GM18873 (cell line): ENCODE measurements around the gene TMEM154.

Experiments
- ATAC-seq: cut with Tn5 transposase; IDR thresholded peaks from one replicate; pipeline ENCODE4 v1.9.1; 2021; ENCODE audit warnings: mild to moderate bottlenecking, moderate library complexity, moderate number of reproducible peaks; ENCODE audit not compliant: unreplicated experiment, low FRiP score

The TMEM154 gene

DNA sequence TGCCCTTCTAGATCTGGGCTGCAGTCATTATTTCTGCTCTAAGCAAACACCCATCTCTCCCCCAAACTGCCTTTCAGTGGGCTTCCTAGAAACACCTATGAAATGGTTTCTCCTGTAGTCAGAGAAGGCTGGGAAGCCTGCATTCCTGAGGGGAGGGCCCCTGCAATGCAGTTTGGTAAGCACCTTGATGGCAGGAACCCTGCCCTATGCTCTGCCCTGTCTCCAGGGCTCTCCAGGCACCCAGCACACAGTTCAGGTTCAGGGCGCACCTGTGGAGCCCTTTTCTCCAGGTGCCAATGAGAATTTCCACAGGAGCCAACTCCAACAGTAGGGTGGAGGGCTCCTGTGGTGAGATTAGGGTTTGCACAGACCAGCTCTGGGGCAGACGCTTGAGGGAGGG is 74.8 kb downstream of the TMEM154 start:
- ATAC-seq, result no peak

DNA sequence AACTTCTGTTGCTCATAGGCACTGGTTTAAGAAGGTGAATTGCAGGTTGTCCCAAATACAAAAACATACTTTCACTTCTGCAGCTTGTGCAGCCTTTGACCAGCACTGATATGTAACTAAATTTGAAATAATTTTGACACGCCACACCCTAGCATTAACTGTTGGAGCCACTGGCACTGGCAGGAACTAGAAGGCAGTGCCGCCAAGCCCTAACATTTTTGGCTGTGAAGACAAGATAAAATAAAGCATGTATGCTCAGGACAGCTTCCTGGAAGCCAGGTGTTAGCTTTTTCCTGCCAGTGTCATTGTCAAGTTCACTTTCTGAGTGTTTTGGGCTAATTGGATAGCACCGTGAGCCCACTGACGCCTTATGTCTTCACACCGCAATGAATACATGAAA is 78.6 kb downstream of the TMEM154 start:
- ATAC-seq, result no peak

DNA sequence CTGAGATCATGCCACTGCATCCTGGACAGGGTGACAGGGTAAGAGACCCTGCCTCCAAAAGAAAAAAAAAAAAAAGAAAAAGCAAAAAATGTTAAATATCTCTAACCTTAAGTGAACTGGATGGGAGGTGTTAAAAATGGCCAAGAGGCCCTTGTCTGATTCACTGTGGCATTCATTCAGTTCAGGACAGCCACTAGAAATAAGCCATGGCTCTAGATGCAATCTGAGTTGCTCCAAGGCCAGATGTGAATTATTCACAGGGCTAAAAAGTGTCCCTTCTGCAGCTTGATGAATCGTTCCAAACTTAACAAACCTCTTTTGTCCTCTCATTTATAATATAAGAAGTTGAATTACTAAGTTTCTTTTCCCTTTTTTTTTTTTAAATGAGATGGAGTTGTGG is 80.2 kb downstream of the TMEM154 start:
- no peak for ATAC-seq

DNA sequence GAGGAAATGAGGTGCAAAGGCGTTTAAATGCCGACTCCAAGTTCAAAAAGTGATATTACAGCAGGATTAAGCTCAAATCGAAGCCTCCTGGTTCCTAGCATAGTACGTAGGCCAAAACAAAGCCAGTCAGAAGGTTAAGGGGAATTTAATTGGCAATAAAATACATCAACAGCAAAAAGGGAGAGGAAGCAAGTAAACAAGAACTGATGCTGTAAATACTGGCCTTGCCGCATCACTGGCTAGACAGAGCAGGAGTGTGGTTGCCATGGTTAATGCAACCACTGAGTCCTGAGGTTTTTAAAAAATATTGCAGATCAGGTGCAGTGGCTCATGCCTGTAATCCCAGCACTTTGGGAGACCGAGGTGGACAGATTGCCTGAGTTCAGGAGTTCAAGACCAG is 80.7 kb downstream of the TMEM154 start:
- no peak for ATAC-seq

DNA sequence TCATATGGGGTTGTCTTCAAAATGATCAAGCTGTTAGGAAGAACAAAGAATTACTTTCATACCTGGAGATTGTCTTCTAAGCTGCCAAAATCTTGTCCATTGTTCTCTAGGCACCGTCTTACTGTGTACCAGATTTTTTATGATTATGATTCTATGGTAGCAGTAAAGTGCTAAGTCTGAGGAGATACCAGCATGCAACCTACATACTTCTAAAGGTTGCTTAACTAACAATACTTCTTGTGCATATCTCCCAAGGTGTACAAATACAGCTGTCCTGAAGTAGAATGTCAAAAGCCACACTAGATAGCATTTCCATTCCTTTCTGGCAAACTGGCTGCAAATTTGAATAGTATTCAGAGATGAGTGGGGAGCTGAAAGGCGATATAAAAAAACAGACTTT is 81.3 kb downstream of the TMEM154 start:
- ATAC-seq, result no peak

DNA sequence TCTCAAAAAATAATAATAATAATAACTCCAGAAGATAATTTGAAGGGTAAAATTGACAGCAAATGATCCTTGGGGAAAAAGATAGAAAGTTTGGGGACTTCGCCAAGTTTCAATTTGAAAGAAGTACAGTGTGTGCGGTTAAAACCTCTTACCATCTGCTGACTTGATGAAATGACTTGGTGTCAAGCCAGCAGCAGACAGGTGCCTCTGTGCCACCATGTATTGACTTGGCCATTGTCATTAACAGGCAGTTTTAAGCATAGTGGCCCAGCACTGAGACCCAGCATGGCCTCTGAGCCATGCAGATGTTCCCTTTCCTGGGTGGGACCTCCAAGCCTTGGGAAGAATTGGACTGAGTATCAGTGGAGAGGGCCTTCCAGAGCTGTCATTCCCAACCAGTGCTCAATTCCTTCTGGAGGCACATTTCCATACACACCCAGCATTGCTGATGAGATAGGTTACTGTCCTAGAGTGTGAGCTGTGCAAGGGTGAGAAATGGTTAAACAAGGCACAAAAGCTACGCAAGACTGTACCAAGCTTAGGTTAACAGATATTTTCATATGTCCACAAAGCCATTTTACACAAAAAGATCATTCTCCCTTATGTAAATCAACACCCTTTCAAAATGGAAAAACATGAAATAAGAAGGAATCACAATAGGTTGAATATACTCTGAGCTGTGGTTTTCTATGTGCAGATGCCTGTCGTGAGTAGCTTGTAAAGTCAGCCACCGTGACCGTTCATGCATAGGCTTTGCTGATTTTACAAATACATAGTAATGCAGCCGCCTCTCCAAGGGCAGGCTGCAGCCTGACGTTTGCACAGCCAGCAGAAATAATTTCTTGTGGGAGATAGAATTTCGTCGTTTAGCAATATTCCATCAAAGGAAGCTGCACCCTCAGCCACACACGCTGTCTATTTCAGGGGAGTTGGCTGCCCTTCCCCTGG is 84.5 kb downstream of the TMEM154 start:
- no peak for ATAC-seq

DNA sequence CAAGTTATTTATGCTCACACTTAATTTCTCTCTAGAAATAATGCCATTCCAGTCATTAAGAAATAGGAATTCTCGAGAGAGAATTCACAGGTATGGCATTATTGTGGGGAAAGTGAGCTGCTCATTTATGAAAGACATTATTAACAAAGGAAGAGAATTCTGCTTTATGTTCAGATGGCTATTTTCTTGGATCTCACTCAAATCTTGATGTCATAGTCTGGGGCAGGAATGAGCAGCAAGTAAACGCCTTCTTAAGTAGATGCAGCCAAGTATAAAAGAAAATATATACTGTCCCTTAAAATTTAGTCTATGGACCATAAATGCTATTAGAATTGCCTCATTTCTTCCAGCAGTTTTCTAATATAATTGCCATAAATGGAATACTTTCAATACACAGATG is 85.7 kb downstream of the TMEM154 start:
- ATAC-seq, result no peak

DNA sequence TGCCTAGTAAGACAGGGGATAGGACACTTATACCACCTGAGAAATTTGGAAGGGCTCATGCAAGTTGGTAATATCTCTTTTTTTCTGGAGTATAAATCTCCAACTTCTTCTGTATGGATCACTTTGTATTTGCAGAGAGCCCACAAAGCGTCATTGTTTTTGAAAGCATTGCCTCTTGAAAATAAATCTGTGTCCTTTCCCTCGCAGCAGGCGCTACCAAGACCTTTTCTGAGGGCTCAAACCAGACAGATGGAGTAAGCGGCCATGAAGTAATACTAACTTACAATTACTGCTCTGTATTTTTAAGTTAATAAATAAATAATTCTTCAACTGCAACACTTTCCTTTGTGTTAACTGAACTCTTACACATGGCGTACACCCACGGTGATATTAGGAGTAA is 87.9 kb downstream of the TMEM154 start:
- no peak for ATAC-seq

DNA sequence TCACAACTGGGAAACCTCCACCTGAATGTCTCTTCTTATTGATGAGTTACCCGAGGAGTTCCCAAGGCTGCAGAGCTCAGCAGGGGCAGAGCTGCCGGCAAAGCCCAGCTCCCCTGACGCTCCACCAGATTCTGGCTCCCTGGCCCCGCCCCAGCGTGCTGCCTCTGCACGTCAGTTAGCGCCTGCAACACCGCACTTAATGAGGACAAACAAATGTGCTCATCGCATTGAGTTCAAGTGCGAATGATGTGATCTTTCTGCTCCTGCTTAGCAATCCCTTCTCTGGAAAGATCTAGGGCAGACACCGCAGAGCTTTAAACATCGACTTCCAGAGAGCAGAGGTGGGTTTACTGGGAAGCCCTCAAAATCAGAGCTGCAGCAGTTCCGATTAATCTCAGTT is 88.4 kb downstream of the TMEM154 start:
- no peak for ATAC-seq

DNA sequence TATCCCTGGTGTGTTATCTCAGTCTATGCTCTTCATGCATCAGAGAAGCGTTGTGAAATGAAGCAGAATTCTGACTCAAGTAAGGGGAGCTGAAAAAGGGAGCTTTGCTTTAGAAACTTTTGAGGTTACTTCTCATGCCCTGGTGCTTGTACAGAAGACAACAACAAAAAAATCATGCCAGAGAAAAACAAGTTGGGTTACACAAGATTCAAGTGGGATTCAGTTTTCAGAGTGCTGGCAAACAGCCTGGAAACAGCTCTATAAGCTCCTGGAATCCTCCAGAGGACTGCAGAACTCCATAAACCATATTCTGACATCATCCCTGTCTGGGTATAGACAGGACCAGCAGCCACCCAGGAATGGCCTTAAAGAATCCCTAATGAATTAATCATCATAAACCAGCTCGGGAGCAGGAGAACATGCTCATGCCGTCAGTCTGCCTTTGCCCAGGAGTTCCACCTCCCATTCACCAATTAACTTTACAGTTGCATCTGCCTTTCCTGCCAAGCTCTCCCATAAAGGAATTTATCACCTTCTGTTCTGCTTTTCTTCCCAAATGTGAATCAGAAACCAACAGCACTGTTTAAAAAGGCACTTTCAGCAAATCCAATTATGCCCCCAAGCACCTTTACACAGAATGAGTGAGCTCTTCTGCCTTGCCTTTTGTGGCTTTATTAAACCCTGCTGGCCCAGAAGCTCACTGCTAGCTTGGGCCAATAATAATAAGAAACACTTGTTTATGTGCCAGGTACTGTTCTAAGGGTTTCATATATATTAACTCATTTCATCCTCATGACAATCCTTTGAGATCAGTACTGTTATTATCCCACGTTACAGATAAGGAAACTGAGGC is 89.4 kb downstream of the TMEM154 start:
- ATAC-seq, result no peak

DNA sequence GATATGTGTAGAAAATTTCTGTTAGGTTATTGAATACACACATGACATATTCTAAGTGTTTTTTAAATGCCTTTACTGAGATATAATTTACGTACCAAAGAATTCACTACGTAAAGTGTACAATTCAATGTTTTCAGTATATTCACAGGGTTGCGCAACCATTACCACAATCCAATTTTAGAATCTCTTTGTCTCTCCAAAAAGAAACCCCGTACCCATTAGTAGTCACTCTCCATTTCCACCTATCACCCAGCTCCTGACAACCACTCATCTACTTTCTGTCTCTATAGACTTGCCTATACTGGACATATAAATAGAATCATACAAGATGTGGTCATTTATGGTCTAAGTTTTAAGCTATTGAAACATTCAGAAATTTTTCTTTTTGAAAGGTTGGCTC is 90.9 kb downstream of the TMEM154 start:
- no peak for ATAC-seq

DNA sequence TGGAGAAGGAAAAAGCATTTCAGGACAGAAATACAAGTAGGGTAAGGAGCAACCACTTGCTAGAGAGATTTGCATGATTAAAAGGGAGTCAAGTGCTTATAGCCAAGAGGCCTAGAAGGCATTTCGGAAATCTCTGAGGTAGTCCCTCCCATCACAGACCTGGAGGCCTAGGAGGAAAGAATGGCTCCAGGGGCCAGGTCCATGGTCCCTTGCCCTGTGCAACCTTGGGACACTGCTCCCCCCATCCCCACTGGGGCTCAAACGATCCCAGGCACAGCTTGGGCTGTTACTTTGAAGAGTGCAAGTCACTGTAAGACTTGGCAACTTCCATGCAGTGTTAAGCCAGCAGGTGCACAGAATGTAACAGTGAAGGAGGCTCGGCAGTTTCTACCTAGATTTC is 92.7 kb downstream of the TMEM154 start:
- no peak for ATAC-seq

DNA sequence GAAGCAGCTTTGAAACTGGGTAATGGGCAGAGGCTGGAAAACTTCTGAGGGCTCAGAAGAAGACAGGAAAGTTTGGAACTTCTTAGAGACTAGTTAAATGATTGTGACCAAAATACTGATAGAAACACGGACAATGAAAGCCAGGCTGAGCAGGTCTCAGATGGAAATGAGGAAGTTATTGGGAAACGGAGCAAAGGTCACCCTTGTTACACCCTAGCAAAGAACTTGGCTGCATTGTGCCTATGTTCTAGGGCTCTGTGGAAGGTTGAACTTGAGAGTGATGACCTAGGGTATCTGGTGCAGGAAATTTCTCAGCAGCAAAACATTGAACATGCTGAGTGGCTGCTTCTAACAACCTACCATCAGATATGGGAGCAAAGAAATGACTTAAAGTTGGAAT is 93.1 kb downstream of the TMEM154 start:
- no peak for ATAC-seq

DNA sequence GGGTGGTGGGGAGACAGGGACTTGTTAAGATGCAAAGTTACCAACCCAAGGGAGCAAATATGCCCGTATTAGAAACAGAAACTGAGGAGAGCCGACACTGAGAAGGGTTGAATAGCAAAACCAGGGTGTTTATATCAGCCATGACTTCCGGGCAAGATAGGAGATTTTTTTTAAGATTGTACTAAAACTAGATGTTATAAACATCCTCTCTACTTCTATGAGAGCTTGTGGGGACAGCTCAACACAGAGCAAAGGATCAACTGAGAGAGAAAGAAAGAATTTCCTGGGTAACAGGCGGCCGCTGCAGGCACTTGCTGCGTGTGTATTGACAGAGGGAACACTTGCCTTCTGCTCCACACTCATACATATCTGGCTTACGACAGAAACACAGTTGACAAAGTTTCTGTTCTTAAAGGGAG is 94.8 kb downstream of the TMEM154 start:
- ATAC-seq, result peak; percentile 61

DNA sequence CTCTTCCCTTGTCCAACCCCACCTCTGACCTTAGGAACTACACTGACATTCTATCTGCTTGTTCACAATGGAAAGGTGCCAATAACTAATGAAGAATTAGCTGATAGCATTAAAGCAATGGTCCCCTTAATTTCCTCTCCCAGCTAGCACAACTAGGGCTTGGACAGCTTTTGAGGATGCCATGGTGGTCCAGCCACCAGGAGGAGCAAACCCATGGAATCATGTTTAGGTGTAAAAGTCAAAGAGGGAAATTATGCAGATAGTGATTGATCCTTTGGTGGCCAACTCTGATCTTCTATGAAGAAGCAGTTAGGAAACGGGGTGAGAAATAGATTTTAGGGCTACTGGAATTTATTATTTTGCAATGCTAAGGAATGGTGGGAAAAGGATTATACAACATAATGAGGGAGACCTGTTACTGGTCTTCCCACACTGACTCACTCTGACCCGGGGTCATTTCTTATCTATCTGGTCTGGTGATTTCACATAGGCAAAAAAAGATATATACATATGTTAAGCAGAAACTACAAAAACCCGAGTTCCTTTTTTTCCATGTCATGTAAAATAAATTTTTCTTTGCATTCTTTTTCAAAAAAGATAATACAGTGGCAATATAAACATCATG is 98.1 kb downstream of the TMEM154 start:
- ATAC-seq, result no peak

DNA sequence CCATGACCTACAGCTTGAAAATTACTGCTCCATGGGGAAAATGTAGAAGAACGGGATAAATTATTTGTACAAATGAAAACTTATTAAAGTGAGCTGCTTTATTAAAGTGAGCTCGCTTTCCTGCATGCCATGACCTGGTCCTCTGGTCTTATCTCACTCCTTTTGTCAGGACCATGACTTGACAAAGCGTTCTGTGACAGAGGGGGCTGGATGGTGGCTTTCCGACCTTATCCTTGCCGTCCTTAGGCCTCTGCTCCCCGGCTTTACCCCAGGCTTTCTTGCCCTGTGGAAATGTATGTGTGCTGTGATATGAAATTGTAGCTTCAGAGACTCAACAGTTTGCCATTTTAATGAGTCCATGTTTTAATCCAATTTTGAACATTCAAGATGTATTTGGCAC is 99.9 kb downstream of the TMEM154 start:
- ATAC-seq, result no peak

DNA sequence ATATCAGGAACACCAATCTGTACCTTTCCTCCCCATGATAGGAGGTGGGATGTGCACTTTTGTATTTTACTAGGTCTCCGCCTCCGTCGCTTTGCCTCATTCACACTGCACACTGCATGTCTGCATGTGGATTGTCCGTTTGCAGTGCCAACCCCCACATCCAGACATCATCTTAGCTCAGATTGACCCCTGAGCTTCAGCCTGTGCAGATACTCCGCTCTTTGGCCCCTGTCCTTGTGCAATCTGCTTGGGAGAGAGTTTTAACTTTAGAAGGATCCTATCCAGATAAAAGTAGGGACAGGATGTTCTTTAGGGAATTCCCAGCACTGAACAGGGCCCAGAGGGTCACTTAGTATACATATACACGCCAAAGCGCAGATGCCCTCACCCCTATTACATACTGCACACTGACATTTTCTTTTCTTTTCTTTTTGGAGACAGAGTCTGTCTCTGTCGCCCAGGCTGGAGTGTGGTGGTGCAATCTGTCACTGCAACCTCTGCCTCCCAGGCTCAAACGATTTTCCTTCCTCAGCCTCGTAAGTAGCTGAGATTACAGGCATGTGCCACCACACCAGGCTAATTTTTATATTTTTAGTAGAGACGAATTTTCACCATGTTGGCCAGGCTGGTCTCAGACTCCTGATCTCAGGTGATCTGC is 100.6 kb downstream of the TMEM154 start:
- ATAC-seq, result no peak

DNA sequence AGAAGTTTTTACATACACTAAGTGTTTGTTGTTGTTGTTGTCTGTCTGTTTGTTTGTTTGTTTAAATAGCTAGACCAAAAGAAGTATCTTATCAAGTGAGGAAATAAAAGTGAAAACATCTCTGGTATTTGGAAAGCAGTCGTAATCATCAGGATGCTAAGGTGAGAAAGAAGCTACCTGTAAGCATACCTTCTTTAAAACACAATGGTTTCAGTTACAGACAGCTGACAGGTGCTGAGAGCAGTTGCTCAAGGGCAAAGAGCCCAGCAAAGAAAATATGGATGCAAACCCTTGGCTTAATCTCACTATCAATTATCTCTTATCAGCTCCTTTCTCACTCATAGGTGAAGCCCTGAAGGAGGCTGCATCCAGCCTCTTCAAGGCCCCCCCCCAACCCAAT is 101.1 kb downstream of the TMEM154 start:
- no peak for ATAC-seq

DNA sequence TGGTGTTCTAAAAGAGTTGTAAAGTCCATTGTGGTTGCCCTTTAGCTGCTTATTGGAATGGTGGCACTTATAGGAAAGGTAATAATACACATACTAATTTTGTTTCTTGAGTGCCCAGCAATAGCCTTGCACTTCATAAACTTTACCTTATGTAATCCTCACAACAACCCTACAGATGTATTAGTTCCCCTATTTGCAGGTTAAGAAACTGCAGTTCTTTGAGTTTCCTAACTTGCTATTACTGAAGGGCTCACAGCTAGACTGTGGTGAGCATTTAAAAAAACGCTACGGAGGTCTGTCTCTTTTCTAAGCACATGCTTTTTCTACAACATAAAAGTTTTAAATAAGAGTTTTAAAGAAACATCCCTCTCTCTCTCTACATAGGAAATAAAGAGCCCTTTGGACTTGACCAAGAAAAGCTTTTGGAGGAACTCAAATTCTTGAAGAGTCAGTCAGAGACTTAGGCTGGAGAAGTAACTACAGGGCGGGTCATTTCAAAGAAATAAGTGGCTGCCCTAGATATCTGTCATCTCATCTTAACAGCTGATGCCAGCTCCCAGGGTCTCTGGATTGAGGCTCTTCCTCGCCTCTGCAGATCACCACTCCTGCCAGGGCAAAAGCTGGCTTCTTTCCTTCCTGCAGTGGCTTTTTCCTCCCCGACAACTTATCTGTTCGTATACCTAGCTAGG is 101.9 kb downstream of the TMEM154 start:
- ATAC-seq, result no peak

DNA sequence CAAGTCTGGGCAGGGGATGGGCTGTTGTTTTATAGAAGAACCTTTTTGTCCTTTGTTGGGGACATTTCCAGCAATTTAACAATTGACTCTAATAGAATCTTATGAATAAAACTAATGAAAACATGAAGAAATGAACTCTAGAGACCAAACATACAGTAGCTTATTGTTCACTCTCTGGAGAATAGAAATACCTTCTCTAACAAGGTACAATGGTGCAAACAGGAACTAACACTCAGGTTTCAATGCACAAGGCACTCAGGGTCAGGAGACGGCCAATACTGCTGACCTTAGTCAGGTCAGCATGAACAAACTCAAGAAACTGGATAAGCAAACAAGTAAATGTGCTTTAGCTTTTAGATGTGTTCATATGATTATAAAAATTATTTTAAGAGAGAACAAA is 104.3 kb downstream of the TMEM154 start:
- ATAC-seq, result no peak
